NCI-H2081 treated with DMSO at 0.1 percent for 48 hours (cell line): ENCODE data around the gene GNAT1.

Source experiments
- DNase-seq: peaks from one replicate; lab custom pipeline; 2025; lab: John Stamatoyannopoulos, UW

Gene GNAT1

GRCh38 chr3:50181985-50182384 is 9.4 kb upstream of the GNAT1 start:
- no peak for DNase-seq

GRCh38 chr3:50182533-50183099 is 8.8 kb upstream of the GNAT1 start:
- DNase-seq: no peak

GRCh38 chr3:50183755-50184154 is 7.7 kb upstream of the GNAT1 start:
- no peak for DNase-seq

DNA sequence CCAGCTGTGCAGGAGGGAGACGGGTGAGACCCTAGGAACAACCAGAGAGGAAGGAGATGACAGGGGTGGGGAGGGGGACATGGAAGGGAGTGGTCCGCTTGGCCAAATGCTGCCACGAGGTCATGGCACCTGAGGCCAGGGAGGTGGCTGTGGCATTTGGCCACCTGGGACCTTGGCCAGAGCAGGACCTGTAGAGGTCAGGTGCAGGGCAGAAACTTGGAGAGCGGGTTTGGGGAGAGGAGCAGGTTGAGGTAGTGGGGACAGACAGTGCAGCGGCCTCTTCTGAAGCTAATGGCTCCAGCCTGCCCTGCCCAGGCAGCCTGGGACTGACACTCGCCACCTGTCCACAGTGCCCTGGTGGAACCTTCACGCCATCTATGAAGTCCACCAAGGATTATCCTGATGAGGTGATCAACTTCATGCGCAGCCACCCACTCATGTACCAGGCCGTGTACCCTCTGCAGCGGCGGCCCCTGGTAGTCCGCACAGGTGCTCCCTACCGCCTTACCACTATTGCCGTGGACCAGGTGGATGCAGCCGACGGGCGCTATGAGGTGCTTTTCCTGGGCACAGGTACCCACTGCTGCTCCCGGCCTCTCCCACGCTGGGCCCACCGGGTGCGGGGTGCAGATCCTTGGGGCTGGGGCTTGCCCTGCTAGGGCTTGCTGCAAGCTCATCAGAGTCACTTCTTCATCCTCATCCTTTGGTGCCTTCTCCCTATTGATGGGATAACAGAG is 7.0 kb upstream of the GNAT1 start:
- DNase-seq: no peak

DNA sequence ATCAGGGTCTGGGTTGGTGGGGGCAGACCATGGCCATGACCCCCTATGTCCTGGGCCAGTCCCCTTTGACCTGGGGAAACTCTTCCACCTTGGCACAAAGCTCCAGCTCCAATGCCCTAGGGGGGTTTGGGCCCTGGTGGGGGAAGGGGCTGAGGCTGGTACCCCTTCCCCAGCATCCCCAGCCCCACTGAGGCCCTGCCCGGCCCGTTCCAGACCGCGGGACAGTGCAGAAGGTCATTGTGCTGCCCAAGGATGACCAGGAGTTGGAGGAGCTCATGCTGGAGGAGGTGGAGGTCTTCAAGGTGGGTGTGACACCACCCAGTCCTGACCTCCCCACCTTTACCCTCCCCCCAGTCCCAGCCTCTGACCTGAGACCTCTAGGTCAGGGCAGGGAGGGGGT is 6.2 kb upstream of the GNAT1 start:
- no peak for DNase-seq

GRCh38 chr3:50186096-50186495 is 5.3 kb upstream of the GNAT1 start:
- DNase-seq: no peak

DNA sequence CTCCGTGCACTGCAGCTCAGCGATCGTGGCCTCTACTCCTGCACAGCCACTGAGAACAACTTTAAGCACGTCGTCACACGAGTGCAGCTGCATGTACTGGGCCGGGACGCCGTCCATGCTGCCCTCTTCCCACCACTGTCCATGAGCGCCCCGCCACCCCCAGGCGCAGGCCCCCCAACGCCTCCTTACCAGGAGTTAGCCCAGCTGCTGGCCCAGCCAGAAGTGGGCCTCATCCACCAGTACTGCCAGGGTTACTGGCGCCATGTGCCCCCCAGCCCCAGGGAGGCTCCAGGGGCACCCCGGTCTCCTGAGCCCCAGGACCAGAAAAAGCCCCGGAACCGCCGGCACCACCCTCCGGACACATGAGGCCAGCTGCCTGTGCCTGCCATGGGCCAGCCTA is 3.7 kb upstream of the GNAT1 start:
- no peak for DNase-seq

GRCh38 chr3:50189274-50189673 is 2.1 kb upstream of the GNAT1 start:
- no peak for DNase-seq

DNA sequence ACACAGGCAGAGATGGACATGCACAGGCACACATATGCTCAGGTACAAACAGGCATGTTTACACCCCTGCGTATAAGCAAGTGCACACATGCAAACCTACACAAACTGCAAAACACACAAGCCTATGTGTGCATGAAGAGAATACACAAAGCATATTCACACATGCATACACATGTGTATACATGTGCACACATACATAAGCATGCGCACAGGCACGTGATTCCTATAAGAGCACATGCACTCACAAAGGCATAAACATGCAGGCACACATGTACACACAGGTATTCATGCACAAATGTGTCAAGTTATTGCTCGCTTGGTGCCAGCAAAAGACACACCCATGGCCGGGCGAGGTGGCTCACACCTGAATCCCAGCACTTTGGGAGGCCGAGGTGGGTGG is 1.4 kb upstream of the GNAT1 start:
- DNase-seq: no peak

GRCh38 chr3:50192124-50192523 is 714 bp downstream of the GNAT1 start:
- DNase-seq: no peak

GRCh38 chr3:50192689-50193141 is 1.3 kb downstream of the GNAT1 start:
- DNase-seq: no peak

GRCh38 chr3:50193286-50193685 is 1.9 kb downstream of the GNAT1 start:
- no peak for DNase-seq

GRCh38 chr3:50193746-50194127 is 2.3 kb downstream of the GNAT1 start:
- DNase-seq: no peak

DNA sequence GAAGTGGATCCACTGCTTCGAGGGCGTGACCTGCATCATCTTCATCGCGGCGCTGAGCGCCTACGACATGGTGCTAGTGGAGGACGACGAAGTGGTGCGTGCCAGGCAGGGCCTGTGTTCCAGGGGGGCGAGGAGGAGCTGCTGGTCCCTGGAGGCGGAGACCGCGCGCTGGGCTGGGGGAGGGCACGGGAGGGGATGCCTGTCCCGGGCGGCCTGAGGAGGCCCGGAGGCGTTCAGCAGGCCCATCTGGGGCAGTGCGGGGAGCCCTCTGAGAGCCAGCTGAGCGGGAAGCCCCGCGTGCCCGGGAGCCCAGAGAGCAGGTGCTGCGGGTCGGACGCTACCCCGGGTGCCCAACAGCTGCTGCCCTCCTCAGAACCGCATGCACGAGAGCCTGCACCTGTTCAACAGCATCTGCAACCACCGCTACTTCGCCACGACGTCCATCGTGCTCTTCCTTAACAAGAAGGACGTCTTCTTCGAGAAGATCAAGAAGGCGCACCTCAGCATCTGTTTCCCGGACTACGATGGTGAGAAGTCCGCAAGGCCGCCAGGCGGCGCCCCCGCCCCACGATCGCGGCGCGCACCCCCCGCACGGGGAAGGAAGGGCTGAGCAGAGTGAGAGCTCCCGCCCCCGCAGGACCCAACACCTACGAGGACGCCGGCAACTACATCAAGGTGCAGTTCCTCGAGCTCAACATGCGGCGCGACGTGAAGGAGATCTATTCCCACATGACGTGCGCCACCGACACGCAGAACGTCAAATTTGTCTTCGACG is 2.9 kb downstream of the GNAT1 start:
- no peak for DNase-seq

- DNase-seq: no peak
These were observed 3.6 kb downstream of the GNAT1 start for GRCh38 chr3:50194903-50195500.

DNA sequence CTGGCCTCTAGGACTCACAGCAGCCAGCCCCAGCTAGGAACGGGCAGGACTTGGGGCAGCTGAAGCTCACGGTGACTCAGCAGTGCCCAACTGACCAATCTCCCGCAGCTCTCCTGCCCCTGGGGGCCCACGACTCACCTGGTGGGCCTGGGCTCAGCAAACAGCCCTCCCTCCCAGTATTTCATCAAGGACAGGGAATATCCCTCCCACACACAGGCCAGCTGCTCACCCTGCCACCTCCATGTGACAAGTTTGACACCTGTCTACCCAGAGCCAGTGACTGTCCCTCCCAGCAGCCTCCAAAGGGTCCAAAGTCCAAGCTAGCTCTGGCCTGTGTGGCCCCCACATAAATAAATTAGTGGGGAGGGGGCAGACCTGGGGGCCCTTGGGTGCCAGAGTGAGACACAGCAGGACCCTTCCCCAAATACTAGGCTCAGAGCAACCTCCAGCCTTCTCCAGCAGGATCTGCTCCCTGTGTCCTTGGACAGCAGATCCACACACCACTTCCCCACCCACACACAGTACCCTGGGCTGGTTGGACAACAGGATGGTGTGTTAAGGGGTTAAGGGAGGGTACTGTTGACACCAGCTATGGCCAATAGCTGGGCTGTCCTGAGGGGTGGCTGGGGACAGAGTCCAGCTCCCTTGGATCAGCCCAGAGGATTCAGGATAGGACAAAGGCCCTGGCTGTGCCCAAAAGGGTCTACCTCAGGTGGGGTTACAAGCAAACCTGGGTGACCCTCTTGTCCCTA is 4.3 kb downstream of the GNAT1 start:
- DNase-seq: no peak

DNA sequence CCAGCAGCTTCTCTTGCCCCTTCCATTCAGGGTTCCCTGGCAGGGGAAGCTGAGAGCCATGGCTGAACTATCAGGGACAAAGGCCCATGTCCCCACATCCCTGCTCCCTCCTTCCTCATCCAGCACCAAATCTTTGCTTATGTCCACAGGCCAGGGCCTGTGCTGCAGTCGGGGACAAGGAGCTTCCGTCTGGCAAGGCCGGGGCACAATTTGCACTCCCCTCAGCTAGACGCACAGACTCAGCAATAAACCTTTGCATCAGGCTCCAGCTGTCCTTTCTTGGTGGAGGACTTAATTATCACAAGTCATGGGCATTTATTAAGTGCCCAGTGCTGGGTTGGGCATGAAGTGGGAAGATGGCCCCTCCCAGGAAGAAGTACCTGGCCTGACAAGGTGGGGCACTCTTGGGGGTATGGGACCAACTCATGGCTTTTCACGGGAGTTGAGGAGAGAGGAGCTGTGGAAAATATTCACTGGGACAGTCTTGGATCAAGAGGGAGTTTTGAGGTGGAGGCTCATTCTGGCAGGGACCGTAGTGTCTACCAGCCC is 4.9 kb downstream of the GNAT1 start:
- no peak for DNase-seq

DNA sequence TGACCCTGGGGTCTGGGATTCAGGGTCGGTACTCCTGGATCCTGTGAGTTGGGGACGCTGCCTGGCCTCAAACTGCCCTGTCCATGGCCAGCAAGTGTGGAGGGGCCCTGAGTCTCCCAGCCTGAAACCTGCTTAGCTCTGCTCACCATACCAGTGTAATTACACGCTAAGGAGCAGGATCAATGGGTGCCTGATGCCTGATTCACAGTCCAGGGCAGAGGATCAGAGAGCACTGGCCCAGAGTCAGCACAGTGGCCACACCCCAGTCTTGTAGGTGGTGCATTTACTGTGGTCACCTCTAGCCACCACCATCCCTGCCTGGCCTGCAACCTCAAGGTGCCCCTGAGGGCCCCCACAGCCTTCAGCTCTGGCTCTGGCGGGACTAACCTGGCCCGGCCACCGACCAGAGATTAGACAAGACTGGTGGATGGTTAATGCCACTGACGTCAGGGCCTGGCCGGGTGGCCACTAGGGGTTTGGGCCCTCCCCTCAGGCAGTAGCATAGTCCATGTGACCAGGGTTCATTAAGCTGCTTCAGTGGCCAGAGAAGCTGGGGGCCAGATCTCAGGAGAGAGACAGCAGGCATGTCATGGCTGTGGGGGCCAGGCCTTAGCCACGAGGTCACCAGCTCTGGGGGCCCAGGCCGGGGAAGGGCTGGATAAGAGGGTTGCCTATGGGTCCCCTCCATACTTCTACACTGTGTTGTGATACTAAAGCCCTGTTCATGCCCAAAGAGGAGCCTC is 10.3 kb downstream of the GNAT1 start:
- DNase-seq: no peak

- no peak for DNase-seq
These were observed 11.1 kb downstream of the GNAT1 start for GRCh38 chr3:50202353-50203112.

DNA sequence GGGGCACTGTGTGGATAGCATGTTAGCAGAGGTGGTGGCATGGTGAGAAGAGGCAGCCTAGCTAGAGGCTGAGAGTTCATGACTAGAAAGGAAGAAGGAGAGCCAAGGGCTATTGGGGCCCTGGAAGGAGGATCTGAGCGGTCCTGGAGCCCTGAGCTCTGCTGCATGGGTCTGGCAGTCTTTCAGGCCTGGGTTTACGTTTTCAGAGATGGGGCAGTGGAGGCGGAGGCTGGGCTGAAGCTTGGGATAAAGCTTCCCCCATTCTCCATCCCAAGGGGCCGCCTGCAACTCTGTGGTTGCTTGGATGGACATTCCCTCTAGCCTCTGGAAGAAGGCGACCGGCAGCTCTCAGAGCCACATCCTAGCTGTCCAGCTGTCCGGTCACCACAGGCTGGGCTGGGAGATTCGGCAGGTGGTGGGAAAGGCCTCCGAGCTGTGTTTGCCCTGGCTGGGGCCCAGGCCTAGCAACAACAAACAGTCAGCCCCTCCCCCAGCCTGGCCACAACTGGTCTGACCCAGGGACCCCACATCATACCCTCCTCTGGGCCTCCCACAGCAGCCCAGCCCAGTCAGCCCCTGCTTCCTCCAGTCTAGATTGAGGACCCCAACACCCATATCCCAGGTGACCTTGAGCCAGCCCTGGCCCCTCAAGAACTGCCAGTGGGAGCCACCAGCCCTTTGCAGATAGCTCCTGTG is 11.9 kb downstream of the GNAT1 start:
- DNase-seq: no peak
